Measurements from ENCODE around the gene FILIP1L. TPM values are rescaled to one million over a fixed set of nuclear protein-coding genes. Genes with fewer than 3 reads are reported as not detected.

The FILIP1L gene
- polyA plus RNA-seq, 1 donor = 42.3 TPM

- DNase-seq = no peak
Measured at GRCh38 chr3:99833617-99834205, 280.6 kb downstream of the FILIP1L start.

- DNase-seq = no peak
Measured at GRCh38 chr3:99829844-99830243, 284.5 kb downstream of the FILIP1L start.

DNA sequence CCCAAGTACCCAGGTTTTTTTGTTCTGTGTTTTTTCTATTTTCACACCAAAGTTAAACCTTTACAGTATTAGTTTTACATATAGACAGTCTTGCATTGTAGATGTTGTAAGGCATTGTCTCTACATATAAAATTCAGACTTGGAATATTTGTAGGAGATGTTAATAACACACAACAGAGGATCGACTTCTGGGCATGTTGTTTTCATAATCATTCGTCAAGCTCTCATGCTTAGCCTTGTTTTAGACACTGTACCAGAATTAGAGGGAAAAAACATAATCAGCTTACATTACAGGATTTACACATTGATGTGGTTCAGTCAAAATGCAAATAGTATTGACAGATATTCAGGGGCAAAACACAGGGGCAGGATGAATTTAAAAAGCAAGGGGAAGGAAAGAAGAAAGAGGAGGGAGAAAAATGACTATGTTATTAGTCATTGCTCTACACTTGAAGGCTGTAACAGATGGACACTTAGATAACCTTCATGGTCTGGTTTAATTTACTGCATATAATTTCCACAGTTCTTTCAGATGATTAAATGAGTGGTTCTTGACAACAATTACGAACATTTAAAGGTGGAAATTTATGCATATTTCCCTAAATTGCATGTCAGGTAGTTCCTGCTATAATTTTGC, 289.2 kb downstream of the FILIP1L start:
- DNase-seq = no peak

DNA sequence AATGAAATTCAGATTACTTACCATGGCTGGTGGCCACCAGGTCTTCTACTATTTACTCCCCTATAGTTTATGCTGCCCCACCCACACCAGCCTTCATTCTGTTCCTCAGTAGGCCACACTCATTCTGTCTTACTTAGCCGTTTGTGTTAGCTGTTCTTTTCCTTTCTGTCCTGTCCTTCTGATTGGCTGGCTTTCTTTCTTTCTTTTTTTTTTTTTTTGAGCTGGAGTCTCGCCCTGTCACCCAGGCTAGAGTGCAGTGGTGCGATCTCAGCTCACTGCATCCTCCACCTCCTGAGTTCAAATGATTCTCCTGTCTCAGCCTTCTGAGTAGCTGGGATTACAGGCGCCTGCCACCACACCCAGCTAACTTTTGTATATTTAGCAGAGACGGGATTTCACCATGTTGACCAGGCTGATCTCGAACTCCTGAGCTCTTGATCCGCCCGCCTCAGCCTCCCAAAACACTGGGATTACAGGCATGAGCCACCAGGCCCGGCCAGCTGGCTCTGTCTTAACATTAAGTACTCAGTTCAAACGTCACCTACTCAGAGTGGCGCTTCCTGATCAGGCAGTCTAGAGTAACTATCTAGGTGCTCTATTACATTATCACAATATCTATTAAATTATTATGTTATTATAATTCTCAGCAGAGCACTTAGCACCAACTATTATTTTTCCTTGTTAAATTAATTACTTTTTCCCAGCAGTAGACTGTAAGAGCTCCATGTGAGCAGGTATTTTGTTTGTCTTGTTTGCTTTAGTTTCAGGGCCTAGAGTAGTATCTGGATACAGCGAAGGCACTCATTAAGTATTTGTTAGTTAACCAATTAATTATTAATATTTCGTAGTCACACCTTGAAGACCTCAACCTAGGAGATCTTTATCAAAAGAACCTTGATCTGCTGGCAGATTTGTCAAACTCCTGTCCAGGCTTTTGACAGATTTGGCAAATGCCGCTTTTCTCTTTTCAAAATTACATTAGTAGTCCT, 290.3 kb downstream of the FILIP1L start:
- no peak for DNase-seq

DNA sequence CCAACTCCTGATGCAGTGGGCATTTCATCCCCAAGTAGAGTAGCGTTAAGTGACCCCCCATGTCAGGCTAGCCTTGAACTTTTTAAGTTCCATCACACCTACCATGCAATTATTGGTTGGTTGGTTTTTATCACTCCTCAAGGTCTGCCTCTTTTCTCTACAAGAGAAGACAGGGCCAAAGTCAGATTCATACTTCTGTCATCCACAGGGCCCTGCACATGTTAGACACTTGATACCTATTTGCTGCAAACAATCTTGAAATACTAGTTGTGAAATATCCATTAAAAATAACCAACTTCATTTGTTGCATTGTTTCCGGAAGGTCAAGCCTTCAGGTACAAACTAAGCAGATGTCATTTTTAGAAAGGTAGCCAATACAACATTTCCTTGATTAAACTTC, 295.5 kb downstream of the FILIP1L start:
- no peak for DNase-seq

- DNase-seq = peak; percentile 94
Measured at GRCh38 chr3:99817437-99818240, 296.7 kb downstream of the FILIP1L start, which contains the start of gene CMSS1. TSS of gene CMSS1 (plus strand) at chr3:99817862.

- peak; percentile 46 for DNase-seq
Measured at GRCh38 chr3:99817047-99817436, 297.3 kb downstream of the FILIP1L start.

DNA sequence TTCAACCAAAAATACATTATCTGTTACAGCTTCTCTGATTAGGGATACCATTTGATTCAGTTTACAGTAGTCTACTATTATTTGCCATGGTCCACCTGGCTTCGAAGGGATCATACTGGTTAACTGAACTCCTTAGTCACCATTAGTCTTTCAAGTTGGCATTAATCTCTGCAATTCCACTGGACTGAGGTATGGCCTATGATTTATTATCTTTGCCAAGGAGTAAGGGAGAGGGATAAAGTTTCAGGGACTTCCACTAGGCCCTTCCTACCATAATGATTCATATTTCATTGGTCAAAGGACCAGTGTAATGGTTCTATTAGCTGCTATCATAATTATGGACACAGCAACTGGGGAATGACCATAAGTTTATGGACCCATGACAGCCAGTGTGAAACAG, 303.9 kb downstream of the FILIP1L start:
- no peak for DNase-seq

DNA sequence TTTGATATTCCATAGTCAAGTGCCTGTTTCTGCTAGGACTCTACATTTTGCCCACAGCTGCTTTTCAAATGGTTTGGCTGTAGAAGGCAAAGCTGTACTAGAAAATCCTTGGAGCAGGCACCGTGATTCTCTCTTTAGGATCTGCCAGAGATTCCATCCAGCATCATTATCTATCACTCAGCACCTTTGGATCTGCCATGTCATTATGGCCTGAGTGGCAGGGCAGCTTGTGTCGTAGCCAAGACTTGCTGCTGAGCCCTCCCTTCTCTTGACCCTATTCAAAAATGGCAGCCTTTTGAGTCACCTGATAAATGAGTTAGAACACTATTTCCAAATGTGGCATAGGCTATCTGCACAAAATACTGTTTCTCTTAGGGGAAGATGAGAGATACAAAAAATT, 304.7 kb downstream of the FILIP1L start:
- DNase-seq = no peak

GRCh38 chr3:99808163-99808794, 306.0 kb downstream of the FILIP1L start:
- no peak for DNase-seq

- no peak for DNase-seq
Measured at GRCh38 chr3:99805160-99805559, 309.1 kb downstream of the FILIP1L start.

- peak; percentile 27 for DNase-seq
Measured at GRCh38 chr3:99803297-99803696, 311.0 kb downstream of the FILIP1L start.

GRCh38 chr3:99799422-99799821, 314.9 kb downstream of the FILIP1L start:
- no peak for DNase-seq

DNA sequence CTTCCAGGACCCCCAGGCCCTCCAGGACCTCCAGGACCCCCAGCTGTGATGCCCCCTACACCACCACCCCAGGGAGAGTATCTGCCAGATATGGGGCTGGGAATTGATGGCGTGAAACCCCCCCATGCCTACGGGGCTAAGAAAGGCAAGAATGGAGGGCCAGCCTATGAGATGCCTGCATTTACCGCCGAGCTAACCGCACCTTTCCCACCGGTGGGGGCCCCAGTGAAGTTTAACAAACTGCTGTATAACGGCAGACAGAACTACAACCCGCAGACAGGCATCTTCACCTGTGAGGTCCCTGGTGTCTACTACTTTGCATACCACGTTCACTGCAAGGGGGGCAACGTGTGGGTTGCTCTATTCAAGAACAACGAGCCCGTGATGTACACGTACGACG, 318.7 kb downstream of the FILIP1L start:
- DNase-seq = no peak

DNA sequence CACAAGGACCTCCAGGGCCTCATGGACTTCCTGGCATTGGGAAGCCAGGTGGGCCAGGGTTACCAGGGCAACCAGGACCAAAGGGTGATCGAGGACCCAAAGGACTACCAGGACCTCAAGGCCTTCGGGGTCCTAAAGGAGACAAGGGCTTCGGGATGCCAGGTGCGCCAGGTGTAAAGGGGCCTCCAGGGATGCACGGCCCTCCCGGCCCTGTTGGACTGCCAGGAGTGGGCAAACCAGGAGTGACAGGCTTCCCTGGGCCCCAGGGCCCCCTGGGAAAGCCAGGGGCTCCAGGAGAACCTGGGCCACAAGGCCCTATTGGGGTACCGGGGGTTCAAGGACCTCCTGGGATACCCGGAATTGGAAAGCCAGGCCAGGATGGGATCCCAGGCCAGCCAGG, 319.8 kb downstream of the FILIP1L start:
- no peak for DNase-seq

GRCh38 chr3:99789011-99789721, 325.1 kb downstream of the FILIP1L start:
- no peak for DNase-seq

Other genes starting within 250 kb of the FILIP1L start
- 28.9 TPM for gene TBC1D23, start 146.5 kb upstream of the FILIP1L start, polyA plus RNA-seq (ENCODE audit: insufficient read length)
- gene NIT2, start 220.3 kb upstream of the FILIP1L start, polyA plus RNA-seq (ENCODE audit: insufficient read length) = 25.1 TPM